Right renal cortex interstitium (tissue), 3 donors: ENCODE data around the gene BCAR3. TPM values are rescaled to one million over a fixed set of nuclear protein-coding genes. Genes with fewer than 3 reads are reported as not detected.
"Not testable (repeated sequence)": the region's sequence is repeated elsewhere in the genome, so short reads cannot be mapped to it uniquely, and the experiment has no call there.

Experiments used
- DNase-seq, 3 donors: peaks; one replicate each; pipeline ENCODE4 v3.0.0-alpha.2; 2013; ENCODE audit warnings: low read depth in 3 of 3, low spot score in 2 of 3
- polyA plus RNA-seq, 3 donors: library from polyadenylated mRNA; unstranded; fragments of 120-200 nt; gene quantifications; one replicate each; pipeline ENCODE4 v1.2.1, GENCODE V29; 2013; ENCODE audit not compliant: insufficient read length in 3 of 3

BCAR3 gene
- polyA plus RNA-seq, 3 donors: 24.5 to 26.6 (median 24.5) TPM

- DNase-seq: no peak
These were observed 26.3 kb upstream of the BCAR3 start for GRCh38 chr1:93707956-93708355.

DNA sequence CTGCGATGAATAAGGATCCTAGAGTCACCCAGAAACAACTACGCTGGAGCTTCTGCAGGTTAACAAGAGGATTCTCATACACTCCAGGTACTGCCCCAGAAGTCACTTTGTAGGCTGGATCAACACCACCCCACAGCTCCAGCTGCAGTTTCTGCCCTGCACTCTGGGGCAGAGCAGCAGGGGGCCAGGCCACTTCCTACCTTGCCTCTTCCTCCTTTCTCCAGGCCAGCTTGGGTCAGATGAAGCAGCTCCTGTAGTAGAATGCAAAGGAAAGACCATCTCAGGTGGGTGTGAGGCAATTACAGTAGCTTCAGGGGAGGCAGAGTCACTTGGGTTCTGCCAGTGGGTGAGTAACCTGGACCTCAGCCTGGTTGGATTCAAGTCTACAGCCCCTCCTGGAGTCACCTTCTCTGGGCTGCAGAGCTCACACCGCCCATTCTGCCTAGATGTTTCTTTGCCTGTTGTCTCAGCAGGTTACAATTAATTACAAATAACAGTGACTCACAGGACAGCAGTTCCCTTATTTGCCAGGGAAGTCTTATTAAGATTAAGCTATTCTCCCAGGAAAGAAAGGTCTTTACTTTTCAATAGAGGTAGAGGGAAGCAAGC lies 24.4 kb upstream of the BCAR3 start:
- no peak for DNase-seq

DNA sequence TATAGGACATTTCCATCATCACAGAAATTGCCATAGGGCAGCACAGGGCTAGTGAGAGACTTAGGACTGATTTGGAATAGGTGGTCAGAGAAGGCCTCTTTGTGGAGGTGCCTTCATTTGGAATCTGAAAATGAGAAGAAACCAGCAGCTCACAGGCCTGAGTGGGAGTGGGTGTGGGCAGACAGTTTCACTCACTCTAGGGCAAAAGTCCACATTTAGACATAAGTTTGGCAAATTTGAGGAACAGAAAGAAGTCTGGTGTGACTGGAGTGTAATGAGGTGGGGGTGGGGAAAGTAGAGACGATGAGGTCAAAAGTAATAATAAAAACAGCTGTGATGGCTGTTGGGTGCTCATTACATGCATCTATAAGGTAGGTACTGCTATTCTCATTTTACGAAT lies 22.4 kb upstream of the BCAR3 start:
- DNase-seq: no peak

- no peak for DNase-seq
These were observed 22.0 kb upstream of the BCAR3 start for GRCh38 chr1:93703643-93704042.

- DNase-seq: no peak
These were observed 21.2 kb upstream of the BCAR3 start for GRCh38 chr1:93702828-93703183.

DNA sequence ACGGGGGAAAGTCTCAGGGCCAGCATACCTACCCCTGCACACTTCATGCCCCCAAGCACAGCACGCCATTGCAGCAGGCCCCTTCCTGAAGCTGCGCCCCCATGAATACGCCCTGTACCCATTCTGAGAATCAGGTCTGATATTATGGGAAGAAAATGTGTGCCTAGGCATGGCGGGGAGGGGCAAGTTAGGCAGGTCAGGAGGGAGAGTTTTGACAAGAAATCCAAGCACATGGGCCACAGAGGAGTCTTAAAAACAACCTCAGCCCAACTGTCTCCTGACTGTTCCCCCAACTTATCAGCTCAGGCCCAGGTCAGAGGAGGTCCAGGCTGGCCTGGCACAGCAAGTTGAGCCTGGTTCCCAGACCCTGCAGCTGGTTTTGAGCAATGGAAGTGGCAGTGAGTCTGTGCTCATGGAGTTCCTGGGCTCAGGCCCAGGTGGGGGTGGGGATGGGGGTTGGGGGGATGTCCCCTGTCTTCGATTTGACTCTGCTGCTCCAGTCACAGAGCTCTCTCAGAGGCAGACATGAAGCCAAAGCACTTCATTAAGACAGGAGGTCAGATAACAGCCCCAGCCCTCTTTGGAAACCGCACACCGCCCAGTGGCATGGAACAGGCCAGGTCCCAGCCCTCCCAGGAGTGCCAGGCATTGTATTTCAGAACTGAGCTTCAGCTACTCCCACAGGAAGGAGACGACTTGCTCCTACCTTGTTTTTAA lies 20.6 kb upstream of the BCAR3 start:
- DNase-seq: no peak

DNA sequence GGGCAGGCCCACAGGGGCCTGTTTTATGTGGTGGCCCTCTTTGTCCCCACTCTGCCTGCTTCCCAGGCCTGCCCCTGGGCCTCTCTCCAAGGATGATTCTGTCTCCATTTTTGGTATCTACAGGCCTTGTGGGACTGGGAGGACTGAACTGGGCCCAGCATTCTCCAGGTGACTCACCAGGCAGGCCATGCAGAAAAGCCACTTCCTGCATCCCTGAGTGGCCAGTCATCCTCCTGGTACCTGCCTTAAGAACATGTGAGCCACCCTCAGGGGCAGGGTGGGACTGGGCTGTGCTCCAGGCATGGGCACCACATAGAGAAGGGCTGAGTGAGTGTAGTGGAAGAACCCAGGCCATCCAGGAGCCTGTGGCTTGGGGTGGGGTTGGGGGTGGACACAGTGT lies 20.0 kb upstream of the BCAR3 start:
- no peak for DNase-seq

DNA sequence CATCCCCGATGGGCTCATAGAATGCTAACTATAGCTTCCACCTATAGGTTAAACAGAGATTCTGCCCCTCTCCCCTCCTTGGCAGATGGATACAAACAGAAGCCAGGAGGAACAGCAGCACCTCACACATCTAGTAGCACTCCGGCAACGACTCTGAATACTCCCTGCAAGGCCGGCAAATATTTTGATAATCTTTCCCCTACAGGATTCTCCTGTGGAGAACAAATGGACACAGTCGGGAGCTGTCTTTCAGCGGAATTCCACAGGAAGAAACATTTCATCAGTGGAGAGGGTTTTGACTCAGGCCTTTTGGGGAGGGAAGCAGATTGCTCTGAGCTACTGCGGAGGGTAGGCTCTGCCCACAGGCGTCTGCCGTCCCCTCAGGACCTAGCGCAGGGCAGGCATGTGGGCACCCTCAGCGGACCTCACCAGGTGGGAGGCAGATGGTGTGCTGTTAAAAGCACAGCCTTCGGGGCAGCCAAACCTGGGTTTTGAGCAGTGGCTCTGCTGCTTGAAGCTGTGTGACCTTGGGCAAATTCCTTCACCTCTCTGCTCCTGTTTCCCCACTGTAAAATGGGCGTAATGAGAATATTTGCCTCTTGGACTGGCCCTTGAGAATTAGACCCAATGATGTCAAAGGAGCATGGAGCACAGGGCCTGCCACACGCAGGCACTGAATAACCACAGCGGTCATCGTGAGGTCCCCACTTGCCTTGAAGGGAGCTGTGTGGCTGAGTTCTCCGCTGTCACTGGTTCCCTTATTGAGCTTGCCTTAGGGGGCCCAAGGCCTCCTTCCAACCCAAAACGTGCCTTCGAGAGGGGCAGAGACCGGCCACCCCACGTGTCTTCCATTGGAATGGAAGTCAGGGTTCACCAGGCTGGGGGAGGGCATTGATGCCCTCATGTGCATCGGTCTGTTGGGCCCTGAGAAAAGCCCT lies 19.2 kb upstream of the BCAR3 start:
- DNase-seq: no peak

DNA sequence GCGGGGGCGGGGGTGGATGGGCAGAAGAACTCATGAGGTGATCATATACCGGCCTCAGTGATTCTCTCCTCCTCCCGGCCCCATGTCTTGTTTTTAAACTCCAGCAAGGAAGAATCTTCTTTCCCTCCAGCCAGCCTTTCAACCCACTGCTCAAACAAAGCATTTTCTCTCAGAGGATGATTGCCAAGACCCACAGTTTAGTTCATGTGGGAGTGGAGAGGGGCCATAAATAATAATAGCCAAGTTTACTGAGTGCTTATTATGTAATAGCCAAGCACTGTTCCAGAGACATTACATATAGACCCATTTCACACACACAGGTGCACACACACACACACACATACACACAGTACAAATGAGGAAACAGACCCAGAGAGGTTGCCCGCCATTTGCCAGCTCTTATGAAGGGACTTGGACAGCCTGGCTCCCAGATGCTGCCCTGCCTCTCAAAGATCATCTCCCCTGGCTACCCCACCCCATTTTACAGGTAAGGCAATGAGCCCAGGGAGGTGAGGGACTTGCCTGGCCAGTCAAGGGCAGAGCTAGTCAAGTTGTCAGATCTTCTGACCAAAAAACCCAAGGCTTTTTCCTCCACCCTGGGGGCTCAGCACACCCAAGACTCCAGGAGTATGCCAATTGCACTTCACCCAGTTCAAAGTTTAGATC lies 18.0 kb upstream of the BCAR3 start:
- no peak for DNase-seq

GRCh38 chr1:93699049-93699384 lies 17.4 kb upstream of the BCAR3 start:
- DNase-seq: no peak

DNA sequence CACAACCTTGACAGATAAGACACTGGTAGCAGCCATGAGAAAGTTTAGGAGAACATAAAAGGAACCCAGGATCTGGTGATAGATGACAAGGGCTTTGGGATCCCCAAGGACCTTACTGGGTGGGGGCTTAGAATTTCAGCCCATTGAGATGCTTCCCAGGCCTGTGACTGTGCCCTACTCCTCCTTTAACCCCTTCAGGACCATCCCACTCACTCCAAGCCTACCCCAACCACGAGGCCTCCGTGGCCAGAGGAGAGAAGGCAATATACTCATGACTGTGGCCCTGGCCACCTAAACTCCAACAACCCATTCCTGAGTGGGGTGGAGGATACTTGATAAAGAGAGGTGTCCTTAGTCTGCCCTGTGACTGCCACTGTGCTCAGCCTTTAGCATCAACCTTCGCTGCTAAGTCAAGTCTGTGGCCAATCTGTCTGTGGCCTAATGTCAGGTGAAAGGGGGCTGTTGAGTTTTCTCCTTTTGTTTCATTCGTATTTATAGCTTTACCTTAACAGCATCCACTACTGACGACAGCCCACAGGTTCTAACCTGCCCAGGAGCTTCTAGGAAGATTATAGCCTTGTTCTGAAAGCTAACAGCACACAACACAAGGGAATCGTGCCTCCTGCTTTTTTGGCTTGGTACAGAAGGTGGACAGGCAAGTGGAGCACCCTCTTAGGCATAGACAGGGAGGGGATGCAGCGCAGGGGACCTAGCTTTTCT lies 16.9 kb upstream of the BCAR3 start:
- DNase-seq: no peak

DNA sequence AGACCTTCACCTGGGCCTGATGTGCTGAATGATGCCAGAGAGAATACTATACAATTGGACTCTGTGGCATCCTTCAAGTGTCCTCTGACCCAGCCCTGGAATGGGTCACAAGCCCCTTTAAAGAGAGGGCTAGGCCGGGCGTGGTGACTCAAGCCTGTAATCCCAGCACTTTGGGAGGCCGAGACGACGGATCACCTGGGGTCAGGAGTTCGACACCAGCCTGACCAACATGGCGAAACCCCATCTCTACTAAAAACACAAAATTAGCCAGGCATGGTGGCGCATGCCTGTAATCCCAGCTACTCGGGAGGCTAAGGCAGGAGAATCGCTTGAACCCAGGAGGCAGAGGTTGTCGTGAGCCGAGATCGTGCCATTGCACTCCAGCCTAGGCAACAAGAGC lies 15.9 kb upstream of the BCAR3 start:
- DNase-seq: not testable (repeated sequence)

DNA sequence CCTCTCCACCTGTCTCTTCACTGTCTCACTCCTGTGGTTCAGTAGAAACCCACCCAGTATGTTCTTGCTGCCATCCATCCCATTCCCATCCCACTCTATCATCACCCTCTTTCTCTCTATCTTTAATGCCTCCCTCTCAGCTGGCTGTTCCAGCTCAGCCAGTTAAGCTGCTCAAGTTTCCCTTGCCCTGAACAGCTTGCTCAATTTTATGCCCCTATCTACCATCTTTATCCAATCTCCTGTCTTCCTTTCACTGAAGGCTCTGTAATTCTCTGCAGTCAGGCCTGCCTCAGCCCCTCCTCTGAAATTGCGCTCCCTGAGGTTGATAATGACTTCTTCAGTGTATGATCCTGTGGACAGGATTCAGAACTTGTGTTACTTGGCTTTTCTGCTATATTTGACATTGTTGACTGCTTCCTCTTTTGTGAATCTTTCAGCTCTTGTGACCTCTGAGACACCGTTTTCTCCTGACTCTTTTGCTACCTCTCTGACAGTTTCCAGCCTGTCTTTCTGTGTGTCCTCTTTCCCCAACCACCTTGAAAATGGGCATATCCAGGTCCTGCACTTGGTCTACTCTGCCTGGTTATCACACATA lies 13.9 kb upstream of the BCAR3 start:
- DNase-seq: no peak

- DNase-seq: no peak
These were observed 13.2 kb upstream of the BCAR3 start for GRCh38 chr1:93694819-93695218.

DNA sequence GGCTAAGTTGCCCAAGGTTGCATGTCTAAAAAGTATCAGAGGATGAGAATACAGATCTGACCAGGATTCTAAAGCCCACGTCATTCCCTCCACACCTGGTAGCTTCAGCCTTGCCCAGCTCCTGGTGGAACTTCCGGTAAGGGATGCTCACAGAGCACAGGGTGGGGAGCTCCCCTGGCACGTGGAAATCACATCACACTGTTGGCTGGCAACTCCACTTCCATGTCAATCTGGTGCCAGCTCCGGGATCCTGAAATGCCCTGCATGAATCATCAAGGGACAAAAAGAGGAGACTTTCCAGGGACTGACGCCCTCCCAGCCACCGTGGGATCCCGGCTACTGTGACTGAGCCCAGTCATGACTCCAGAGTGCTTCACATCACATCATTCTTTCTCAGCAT lies 12.4 kb upstream of the BCAR3 start:
- DNase-seq: no peak

DNA sequence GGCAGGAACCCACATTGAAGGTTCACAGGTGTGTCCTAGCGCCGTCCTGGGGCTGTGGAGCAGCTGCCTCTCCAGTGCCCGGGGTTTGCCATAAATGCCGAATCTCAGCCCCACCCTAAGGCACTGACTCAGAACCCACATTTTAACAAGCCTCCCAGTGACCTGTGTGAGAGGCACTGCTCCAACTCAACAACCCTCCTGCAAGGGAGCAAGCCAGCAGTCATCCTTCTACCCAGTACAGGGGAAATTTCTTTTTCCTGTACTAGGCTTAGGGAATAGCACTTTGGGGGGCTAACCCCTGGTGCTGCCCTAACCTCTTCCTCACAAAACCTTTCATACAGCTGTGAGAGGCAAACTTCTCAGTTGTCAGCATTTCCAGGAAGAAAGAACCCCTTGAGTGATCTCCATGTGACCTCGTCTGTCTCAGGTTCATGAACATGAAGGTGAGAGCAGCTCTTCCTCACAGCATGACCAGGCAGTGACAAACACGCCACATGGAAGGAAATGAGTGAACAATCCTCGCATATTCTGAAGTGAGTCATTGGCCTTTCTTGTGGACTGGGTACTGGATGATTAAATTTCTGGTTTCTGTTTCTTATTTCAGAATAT lies 11.4 kb upstream of the BCAR3 start:
- no peak for DNase-seq

GRCh38 chr1:93692451-93692861 lies 10.8 kb upstream of the BCAR3 start:
- no peak for DNase-seq

DNA sequence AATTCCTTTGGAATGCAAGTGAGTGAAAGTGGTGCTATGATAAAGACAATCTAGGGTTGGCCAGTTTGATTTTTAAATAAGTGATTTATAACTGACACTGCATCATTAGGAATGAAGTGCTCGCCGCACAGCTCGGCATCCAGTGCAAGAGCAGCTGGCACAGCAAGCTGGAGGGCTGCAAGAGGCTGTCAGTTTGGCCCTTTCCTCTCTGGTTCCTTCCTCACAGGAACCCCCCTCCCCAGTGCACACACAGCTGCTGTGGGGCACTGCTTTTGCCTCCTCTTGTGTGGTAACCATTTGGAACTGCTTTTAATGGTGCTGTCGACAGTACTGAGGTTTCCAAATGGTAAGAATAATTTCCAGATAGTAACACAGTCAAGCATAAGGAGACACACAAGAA lies 10.4 kb upstream of the BCAR3 start:
- no peak for DNase-seq

DNA sequence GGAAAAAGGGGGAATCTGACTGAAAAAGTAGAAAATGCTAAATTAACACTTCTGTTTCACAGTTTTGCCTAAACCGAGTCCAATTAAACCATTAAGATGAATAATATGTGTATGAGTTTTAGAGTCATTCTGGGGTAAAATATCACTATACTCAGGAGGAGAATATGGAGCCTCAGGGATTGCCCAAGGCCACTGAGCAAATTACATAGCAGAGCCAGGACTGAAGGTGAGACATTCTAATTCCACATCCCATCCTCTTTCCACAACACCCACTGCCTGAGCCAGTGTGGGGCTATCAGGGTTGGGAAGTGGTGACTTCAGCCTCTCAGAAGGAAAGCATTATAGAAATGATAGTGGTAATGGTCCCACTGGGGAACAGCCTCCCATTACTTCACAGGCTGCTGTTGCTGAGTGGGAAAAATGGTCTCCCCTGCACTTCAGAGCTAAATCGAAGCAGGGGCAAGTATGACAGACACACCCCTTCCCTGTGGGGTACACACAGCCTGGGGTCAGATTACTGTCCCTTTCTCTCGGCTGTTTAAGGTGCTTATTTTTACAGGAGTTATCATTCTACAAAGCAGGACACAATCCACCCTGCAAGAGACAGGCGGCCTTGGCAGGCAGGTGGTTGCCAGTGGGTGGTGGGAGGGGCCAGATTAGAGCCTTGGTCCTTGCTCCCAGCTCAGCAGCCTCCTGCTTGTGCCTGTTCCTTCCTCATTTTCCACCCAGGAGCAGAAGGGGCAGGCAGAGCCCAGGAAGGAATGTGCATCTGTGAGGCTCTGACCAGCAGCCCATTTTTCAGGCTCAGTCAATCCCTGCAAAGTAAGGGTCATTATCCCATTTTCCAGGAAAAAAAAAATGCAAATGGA lies 9.5 kb upstream of the BCAR3 start:
- DNase-seq: no peak
